ENCODE data around the gene PLEKHM2.

Gene PLEKHM2

GRCh38 chr1:15762546-15762945 is 78.4 kb downstream of the PLEKHM2 start:
- no peak for DNase-seq

GRCh38 chr1:15764269-15764764 is 80.2 kb downstream of the PLEKHM2 start:
- DNase-seq: no peak

GRCh38 chr1:15764890-15765289 is 80.8 kb downstream of the PLEKHM2 start:
- no peak for DNase-seq

- DNase-seq: no peak
Measured at GRCh38 chr1:15765495-15766194, 81.5 kb downstream of the PLEKHM2 start.

- DNase-seq: no peak
Measured at GRCh38 chr1:15767941-15768340, 83.8 kb downstream of the PLEKHM2 start.

- DNase-seq: no peak
Measured at GRCh38 chr1:15768388-15768787, 84.3 kb downstream of the PLEKHM2 start.

GRCh38 chr1:15770313-15770962 is 86.3 kb downstream of the PLEKHM2 start:
- DNase-seq: no peak

- no peak for DNase-seq
Measured at GRCh38 chr1:15771836-15772515, 87.9 kb downstream of the PLEKHM2 start.

- DNase-seq: no peak
Measured at GRCh38 chr1:15775706-15776105, 91.6 kb downstream of the PLEKHM2 start.

- no peak for DNase-seq
Measured at GRCh38 chr1:15777909-15778707, 94.0 kb downstream of the PLEKHM2 start.

Data from NCI-H2029 treated with DMSO at 0.1 percent for 48 hours (cell line).